ENCODE results near the gene MAPK7. TPM values are rescaled to one million over a fixed set of nuclear protein-coding genes. Genes with fewer than 3 reads are reported as not detected.

The MAPK7 gene
- total RNA-seq, 1 donor from 2014 or later: 44.3 TPM

- no peak for TF ChIP-seq CTCF (conservative IDR thresholded peaks at IDR 0.05)
- Mint-ChIP-seq H3K9me3 (no peaks in the 10 kb centered on the region), H3K36me3 (peaks cover 6% of the 10 kb centered on the region), H3K4me1 (ENCODE audit: unreplicated experiment) (peaks cover 5% of the 10 kb centered on the region), H3K4me3 (no peak overlapping the region), H3K27ac (no peak overlapping the region), H3K27me3 (no peaks in the 10 kb centered on the region)
- DNase-seq (ENCODE audit: extremely low spot score, unreplicated experiment): no peak
These were observed 20.5 kb upstream of the MAPK7 start for GRCh38 chr17:19357761-19358160.

- Mint-ChIP-seq H3K27ac (no peak overlapping the region), H3K9me3 (no peaks in the 10 kb centered on the region)
- DNase-seq (ENCODE audit: extremely low spot score, unreplicated experiment): no peak
These were observed 19.1 kb upstream of the MAPK7 start for GRCh38 chr17:19359151-19359550.

GRCh38 chr17:19359856-19360255 lies 18.4 kb upstream of the MAPK7 start:
- Mint-ChIP-seq H3K36me3 (peaks cover 6% of the 10 kb centered on the region), H3K4me1 (ENCODE audit: unreplicated experiment) (peaks cover 13% of the 10 kb centered on the region), H3K27me3 (no peaks in the 10 kb centered on the region), H3K4me3 (no peak overlapping the region), H3K27ac (no peak overlapping the region), H3K9me3 (no peaks in the 10 kb centered on the region)
- TF ChIP-seq CTCF (conservative IDR thresholded peaks at IDR 0.05): no peak
- no peak for DNase-seq (ENCODE audit: extremely low spot score, unreplicated experiment)

More at GRCh38 chr17:19359151-19359550, 19.1 kb upstream of the MAPK7 start:
- TF ChIP-seq CTCF (conservative IDR thresholded peaks at IDR 0.05): no peak
- peaks cover 6% of the 10 kb centered on the region for H3K36me3 Mint-ChIP-seq
- no peaks in the 10 kb centered on the region for H3K27me3 Mint-ChIP-seq
- peaks cover 13% of the 10 kb centered on the region for H3K4me1 Mint-ChIP-seq (ENCODE audit: unreplicated experiment)
- H3K4me3 Mint-ChIP-seq: no peak overlapping the region

GRCh38 chr17:19360772-19361171 lies 17.5 kb upstream of the MAPK7 start:
- Mint-ChIP-seq H3K4me3 (no peak overlapping the region), H3K4me1 (ENCODE audit: unreplicated experiment) (peaks cover 13% of the 10 kb centered on the region), H3K9me3 (no peaks in the 10 kb centered on the region), H3K36me3 (peaks cover 6% of the 10 kb centered on the region), H3K27me3 (no peaks in the 10 kb centered on the region), H3K27ac (no peak overlapping the region)
- TF ChIP-seq CTCF (conservative IDR thresholded peaks at IDR 0.05): no peak
- DNase-seq (ENCODE audit: extremely low spot score, unreplicated experiment): no peak

GRCh38 chr17:19361326-19361725 lies 17.0 kb upstream of the MAPK7 start:
- Mint-ChIP-seq H3K4me3 (peak overlapping the region; percentile 89), H3K27ac (peak overlapping the region; percentile 70), H3K4me1 (ENCODE audit: unreplicated experiment) (peaks cover 13% of the 10 kb centered on the region), H3K9me3 (no peaks in the 10 kb centered on the region), H3K27me3 (no peaks in the 10 kb centered on the region), H3K36me3 (peaks cover 6% of the 10 kb centered on the region)
- DNase-seq (ENCODE audit: extremely low spot score, unreplicated experiment): no peak
- TF ChIP-seq CTCF (conservative IDR thresholded peaks at IDR 0.05): no peak

GRCh38 chr17:19361944-19362276 lies 16.4 kb upstream of the MAPK7 start:
- Mint-ChIP-seq H3K4me1 (ENCODE audit: unreplicated experiment) (peaks cover 13% of the 10 kb centered on the region), H3K36me3 (peaks cover 6% of the 10 kb centered on the region), H3K27ac (peak overlapping the region; percentile 70), H3K9me3 (no peaks in the 10 kb centered on the region), H3K27me3 (no peaks in the 10 kb centered on the region), H3K4me3 (peak overlapping the region; percentile 89)
- DNase-seq (ENCODE audit: extremely low spot score, unreplicated experiment): no peak
- TF ChIP-seq CTCF (conservative IDR thresholded peaks at IDR 0.05): no peak

All from type B pancreatic cell (in vitro differentiated cells).